PC-9 (cell line): Measurements from ENCODE around the gene THYN1.
"Not testable (repeated sequence)": the region's sequence is repeated elsewhere in the genome, so short reads cannot be mapped to it uniquely, and the experiment has no call there.

Experiments
- EZH2 ChIP-seq: fragments of 200-600 bp; sonication (generic); IDR thresholded peaks from 2 replicates; pipeline ENCODE4 v1.8.0; 2017; ENCODE audit warnings: antibody characterized with exemption, low read depth
- TF ChIP-seq, protein P1 (sequence below): fragments of 200-600 bp; sonication (generic); conservative IDR thresholded peaks from 2 replicates; pipeline ENCODE4 v1.6.1; 2017; ENCODE audit warnings: mixed run types, antibody characterized with exemption, mild to moderate bottlenecking, moderate library complexity

DNA sequence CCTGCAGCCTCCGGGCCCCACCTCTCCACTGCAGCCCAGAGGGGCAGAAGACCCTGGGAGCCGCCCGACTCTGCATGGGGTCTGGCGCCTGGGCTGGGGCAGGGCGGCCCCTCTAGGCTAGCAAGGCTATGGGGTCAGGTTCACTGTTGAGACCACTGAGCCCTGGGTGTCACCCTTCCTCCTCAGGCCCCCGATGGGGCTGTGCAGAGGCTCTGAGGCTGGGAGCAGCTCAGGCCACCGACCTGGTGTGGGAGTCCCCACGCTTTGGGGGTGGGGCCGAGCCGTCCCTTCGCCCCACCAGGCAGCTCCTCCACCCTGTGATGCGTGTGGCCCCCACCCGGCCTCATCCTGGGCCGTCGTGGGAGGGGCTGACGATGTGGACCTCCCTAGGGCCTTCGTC, 28.5 kb upstream of the THYN1 start:
- TF ChIP-seq, protein P1, sequence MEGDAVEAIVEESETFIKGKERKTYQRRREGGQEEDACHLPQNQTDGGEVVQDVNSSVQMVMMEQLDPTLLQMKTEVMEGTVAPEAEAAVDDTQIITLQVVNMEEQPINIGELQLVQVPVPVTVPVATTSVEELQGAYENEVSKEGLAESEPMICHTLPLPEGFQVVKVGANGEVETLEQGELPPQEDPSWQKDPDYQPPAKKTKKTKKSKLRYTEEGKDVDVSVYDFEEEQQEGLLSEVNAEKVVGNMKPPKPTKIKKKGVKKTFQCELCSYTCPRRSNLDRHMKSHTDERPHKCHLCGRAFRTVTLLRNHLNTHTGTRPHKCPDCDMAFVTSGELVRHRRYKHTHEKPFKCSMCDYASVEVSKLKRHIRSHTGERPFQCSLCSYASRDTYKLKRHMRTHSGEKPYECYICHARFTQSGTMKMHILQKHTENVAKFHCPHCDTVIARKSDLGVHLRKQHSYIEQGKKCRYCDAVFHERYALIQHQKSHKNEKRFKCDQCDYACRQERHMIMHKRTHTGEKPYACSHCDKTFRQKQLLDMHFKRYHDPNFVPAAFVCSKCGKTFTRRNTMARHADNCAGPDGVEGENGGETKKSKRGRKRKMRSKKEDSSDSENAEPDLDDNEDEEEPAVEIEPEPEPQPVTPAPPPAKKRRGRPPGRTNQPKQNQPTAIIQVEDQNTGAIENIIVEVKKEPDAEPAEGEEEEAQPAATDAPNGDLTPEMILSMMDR = not testable (repeated sequence)
- not testable (repeated sequence) for TF ChIP-seq EZH2
